Measurements from ENCODE around the gene CCL4L2. TPM values are rescaled to one million over a fixed set of nuclear protein-coding genes. Genes with fewer than 3 reads are reported as not detected.

Gene CCL4L2
- total RNA-seq, 2 experiments from 2014 or later, result 0.50 TPM; not detected in 1

DNA sequence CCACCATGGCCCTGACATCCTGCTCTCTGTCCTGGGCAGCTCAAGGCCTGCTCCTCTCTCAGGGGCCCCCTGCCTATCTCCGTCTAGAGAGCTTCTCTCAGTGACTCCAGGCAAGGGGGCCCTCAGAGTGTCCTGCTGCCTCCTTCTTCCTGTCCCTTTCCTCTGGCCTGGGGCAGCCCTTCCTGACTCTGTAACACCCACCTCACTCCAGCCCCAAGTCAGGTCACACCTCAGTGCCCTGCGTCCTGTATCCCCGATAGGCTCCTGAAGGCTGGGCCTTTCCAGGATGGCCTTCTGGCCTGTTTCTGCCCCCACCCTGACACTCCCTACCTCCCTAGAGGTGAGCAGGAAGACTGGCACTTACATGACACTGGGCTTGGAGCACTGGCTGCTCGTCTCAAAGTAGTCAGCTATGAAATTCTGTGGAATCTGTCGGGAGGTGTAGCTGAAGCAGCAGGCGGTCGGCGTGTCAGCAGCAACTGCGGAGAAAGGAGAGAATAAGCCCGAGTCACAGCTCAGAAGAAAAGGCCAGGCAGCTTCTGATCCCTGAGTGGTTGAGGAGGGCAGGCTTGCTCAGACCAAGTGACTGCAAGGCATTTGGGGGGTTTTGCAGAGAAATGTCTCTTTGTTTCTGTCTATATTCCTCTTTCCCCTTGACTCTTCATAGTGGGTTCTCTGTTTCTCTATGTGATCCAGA is 15.3 kb upstream of the CCL4L2 start:
- no TSS peak for BruUV-seq (replicated peaks)
- no peak for DNase-seq (ENCODE audit: low spot score)
- H2AFZ ChIP-seq (ENCODE audit: low read length), result no peak overlapping the region
- CTCF ChIA-PET (ENCODE audit: unreplicated experiment), result no interaction called here
- no peaks in the 10 kb centered on the region for H3K79me2 ChIP-seq (ENCODE audit: insufficient read depth, low read depth, low read length)
- H3K9me3 ChIP-seq (ENCODE audit: low read length), result no peaks in the 10 kb centered on the region
- intact Hi-C loops (cut with micrococcal nuclease; ENCODE audit: unreplicated experiment), result no loop called here
- peaks cover 55% of the 10 kb centered on the region for H3K4me1 ChIP-seq (ENCODE audit: insufficient read depth, low read length, poor library complexity, severe bottlenecking)
- H4K20me1 ChIP-seq (ENCODE audit: insufficient read depth, low read length), result no peaks in the 10 kb centered on the region
- H3K9me2 ChIP-seq (ENCODE audit: insufficient read depth, low read length), result no peaks in the 10 kb centered on the region
- POLR2A ChIA-PET, result interaction anchor here (0.6 to 0.9 kb wide), 2 partner anchors 11 to 287 kb away, joined by 3 read pairs; no protein-coding TSS in a partner anchor
- no peaks in the 10 kb centered on the region for H3K36me3 ChIP-seq (ENCODE audit: insufficient read depth, low read length)
- no peak overlapping the region for H3K4me3 ChIP-seq (ENCODE audit: low read depth, low read length, poor library complexity, severe bottlenecking)
- TF ChIP-seq, protein P1, sequence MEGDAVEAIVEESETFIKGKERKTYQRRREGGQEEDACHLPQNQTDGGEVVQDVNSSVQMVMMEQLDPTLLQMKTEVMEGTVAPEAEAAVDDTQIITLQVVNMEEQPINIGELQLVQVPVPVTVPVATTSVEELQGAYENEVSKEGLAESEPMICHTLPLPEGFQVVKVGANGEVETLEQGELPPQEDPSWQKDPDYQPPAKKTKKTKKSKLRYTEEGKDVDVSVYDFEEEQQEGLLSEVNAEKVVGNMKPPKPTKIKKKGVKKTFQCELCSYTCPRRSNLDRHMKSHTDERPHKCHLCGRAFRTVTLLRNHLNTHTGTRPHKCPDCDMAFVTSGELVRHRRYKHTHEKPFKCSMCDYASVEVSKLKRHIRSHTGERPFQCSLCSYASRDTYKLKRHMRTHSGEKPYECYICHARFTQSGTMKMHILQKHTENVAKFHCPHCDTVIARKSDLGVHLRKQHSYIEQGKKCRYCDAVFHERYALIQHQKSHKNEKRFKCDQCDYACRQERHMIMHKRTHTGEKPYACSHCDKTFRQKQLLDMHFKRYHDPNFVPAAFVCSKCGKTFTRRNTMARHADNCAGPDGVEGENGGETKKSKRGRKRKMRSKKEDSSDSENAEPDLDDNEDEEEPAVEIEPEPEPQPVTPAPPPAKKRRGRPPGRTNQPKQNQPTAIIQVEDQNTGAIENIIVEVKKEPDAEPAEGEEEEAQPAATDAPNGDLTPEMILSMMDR (conservative IDR thresholded peaks at IDR 0.05; ENCODE audit: low read length), result no peak
- TF ChIP-seq EZH2phosphoT487 (IDR thresholded peaks at IDR 0.05; ENCODE audit: borderline replicate concordance, low read depth, low read length), result no peak
- H3K27ac ChIP-seq (ENCODE audit: low read depth, low read length, poor library complexity, severe bottlenecking), result no peak overlapping the region
- H3K4me2 ChIP-seq (ENCODE audit: low read length), result no peak overlapping the region

DNA sequence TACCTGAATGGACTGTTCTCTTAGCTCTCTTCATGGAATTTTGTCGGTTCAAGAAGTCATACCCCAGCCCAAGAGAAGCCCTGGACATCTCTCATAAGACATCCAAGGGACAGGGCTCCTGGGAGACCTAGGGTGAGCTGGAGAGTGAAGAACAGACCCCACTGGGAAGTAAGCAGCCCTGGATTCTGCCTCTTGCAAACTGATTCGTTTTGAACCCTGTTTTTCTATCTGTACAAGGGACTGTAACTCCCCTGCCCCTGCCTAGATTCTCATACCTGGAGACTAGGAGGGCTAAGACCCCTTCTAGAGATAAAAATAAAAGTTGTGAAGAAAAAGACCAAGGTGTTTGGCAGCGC is 14.8 kb upstream of the CCL4L2 start:
- no peaks in the 10 kb centered on the region for H3K79me2 ChIP-seq (ENCODE audit: insufficient read depth, low read depth, low read length)
- peak overlapping the region; percentile 74 for H3K4me2 ChIP-seq (ENCODE audit: low read length)
- no peaks in the 10 kb centered on the region for H4K20me1 ChIP-seq (ENCODE audit: insufficient read depth, low read length)
- no peak overlapping the region for H3K4me3 ChIP-seq (ENCODE audit: low read depth, low read length, poor library complexity, severe bottlenecking)
- BruUV-seq (replicated peaks), result no TSS peak
- H3K27ac ChIP-seq (ENCODE audit: low read depth, low read length, poor library complexity, severe bottlenecking), result no peak overlapping the region
- peaks cover 55% of the 10 kb centered on the region for H3K4me1 ChIP-seq (ENCODE audit: insufficient read depth, low read length, poor library complexity, severe bottlenecking)
- H3K9me2 ChIP-seq (ENCODE audit: insufficient read depth, low read length), result no peaks in the 10 kb centered on the region
- POLR2A ChIA-PET, result interaction anchor here (0.9 kb wide), 1 partner anchor 10 kb away, joined by 3 read pairs; no protein-coding TSS in a partner anchor
- no peaks in the 10 kb centered on the region for H3K9me3 ChIP-seq (ENCODE audit: low read length)
- DNase-seq (ENCODE audit: low spot score), result no peak
- H2AFZ ChIP-seq (ENCODE audit: low read length), result peak overlapping the region; percentile 94
- intact Hi-C loops (cut with micrococcal nuclease; ENCODE audit: unreplicated experiment), result no loop called here
- CTCF ChIA-PET (ENCODE audit: unreplicated experiment), result no interaction called here
- no peaks in the 10 kb centered on the region for H3K36me3 ChIP-seq (ENCODE audit: insufficient read depth, low read length)
- no peak for TF ChIP-seq EZH2phosphoT487 (IDR thresholded peaks at IDR 0.05; ENCODE audit: borderline replicate concordance, low read depth, low read length)
- TF ChIP-seq, protein P1 (conservative IDR thresholded peaks at IDR 0.05; ENCODE audit: low read length), result no peak

DNA sequence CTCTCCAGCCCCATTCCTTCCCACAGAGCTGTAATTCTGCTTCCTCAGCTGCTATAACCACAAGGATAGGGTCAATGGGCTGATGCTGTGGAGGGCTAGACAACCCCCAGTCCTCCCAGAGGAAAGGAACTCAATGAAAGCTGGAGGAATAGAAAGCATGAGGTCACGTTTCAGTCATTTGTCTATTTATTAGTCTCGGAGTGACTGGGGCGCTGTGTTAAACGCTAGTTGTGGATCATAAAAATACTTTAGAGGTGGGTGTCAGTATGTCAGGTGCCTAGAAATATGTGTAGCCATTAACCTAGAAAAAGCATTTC is 13.5 kb upstream of the CCL4L2 start:
- CTCF ChIA-PET (ENCODE audit: unreplicated experiment), result no interaction called here
- Histone ChIP-seq H3K4me1 (ENCODE audit: insufficient read depth, low read length, poor library complexity, severe bottlenecking) (peaks cover 64% of the 10 kb centered on the region), H3K27ac (ENCODE audit: low read depth, low read length, poor library complexity, severe bottlenecking) (peak overlapping the region; percentile 14)

More for the DNA sequence above, 13.5 kb upstream of the CCL4L2 start:
- BruUV-seq (replicated peaks), result no TSS peak
- Histone ChIP-seq H3K36me3 (ENCODE audit: insufficient read depth, low read length) (no peaks in the 10 kb centered on the region), H2AFZ (ENCODE audit: low read length) (peak overlapping the region; percentile 94), H3K9me2 (ENCODE audit: insufficient read depth, low read length) (no peaks in the 10 kb centered on the region), H3K79me2 (ENCODE audit: insufficient read depth, low read depth, low read length) (no peaks in the 10 kb centered on the region), H3K4me3 (ENCODE audit: low read depth, low read length, poor library complexity, severe bottlenecking) (peak overlapping the region; percentile 55), H3K4me2 (ENCODE audit: low read length) (peak overlapping the region; percentile 74), H3K9me3 (ENCODE audit: low read length) (no peaks in the 10 kb centered on the region), H4K20me1 (ENCODE audit: insufficient read depth, low read length) (no peaks in the 10 kb centered on the region)
- TF ChIP-seq, protein P1 (conservative IDR thresholded peaks at IDR 0.05; ENCODE audit: low read length), result no peak
- no peak for TF ChIP-seq EZH2phosphoT487 (IDR thresholded peaks at IDR 0.05; ENCODE audit: borderline replicate concordance, low read depth, low read length)
- intact Hi-C loops (cut with micrococcal nuclease; ENCODE audit: unreplicated experiment), result no loop called here
- POLR2A ChIA-PET, result interaction anchor here (0.7 kb wide), 2 partner anchors 224 to 350 kb away, joined by 3 read pairs; no protein-coding TSS in a partner anchor
- no peak for DNase-seq (ENCODE audit: low spot score)

Data from OCI-LY7 (cell line).